Activated naive CD8-positive, alpha-beta T cell (primary cell): ENCODE measurements around the gene NAA25.

Source experiments
- H3K27ac Mint-ChIP-seq: one replicate; pipeline ENCODE4 v1.8.0; 2021; ENCODE audit warnings: mixed read lengths
- H3K27me3 Mint-ChIP-seq: one replicate; pipeline ENCODE4 v1.8.0; 2021; ENCODE audit warnings: mixed read lengths
- H3K36me3 Mint-ChIP-seq: one replicate; pipeline ENCODE4 v1.8.0; 2021; ENCODE audit warnings: mixed read lengths
- H3K4me1 Mint-ChIP-seq: one replicate; pipeline ENCODE4 v1.8.0; 2021; ENCODE audit warnings: low read depth, mixed read lengths
- H3K4me3 Mint-ChIP-seq: one replicate; pipeline ENCODE4 v1.8.0; 2021; ENCODE audit warnings: mild to moderate bottlenecking, mixed read lengths
- H3K9me3 Mint-ChIP-seq: one replicate; pipeline ENCODE4 v1.8.0; 2021; ENCODE audit warnings: low read depth, mixed read lengths

Gene NAA25

GRCh38 chr12:112108202-112109079 is at the start of gene NAA25:
Gene NAA25 (minus strand): TSS chr12:112108783. CDS start chr12:112108773, 10 bp downstream.
- no peaks in the 10 kb centered on the region for H3K27me3 Mint-ChIP-seq
- peak within 1 kb of the TSS; percentile 100 for H3K27ac Mint-ChIP-seq
- H3K36me3 Mint-ChIP-seq: peaks cover 13% of the 10 kb centered on the region
- H3K4me1 Mint-ChIP-seq: peaks cover 50% of the 10 kb centered on the region
- peak within 1 kb of the TSS; percentile 98 for H3K4me3 Mint-ChIP-seq
- H3K9me3 Mint-ChIP-seq: no peaks in the 10 kb centered on the region

GRCh38 chr12:112153893-112154219 is 45.3 kb upstream of the NAA25 start:
- no peak overlapping the region for H3K4me3 Mint-ChIP-seq
- no peaks in the 10 kb centered on the region for H3K27me3 Mint-ChIP-seq
- peaks cover 20% of the 10 kb centered on the region for H3K4me1 Mint-ChIP-seq
- H3K27ac Mint-ChIP-seq: no peak overlapping the region
- H3K36me3 Mint-ChIP-seq: peaks cover 54% of the 10 kb centered on the region
- H3K9me3 Mint-ChIP-seq: peaks cover 16% of the 10 kb centered on the region

DNA sequence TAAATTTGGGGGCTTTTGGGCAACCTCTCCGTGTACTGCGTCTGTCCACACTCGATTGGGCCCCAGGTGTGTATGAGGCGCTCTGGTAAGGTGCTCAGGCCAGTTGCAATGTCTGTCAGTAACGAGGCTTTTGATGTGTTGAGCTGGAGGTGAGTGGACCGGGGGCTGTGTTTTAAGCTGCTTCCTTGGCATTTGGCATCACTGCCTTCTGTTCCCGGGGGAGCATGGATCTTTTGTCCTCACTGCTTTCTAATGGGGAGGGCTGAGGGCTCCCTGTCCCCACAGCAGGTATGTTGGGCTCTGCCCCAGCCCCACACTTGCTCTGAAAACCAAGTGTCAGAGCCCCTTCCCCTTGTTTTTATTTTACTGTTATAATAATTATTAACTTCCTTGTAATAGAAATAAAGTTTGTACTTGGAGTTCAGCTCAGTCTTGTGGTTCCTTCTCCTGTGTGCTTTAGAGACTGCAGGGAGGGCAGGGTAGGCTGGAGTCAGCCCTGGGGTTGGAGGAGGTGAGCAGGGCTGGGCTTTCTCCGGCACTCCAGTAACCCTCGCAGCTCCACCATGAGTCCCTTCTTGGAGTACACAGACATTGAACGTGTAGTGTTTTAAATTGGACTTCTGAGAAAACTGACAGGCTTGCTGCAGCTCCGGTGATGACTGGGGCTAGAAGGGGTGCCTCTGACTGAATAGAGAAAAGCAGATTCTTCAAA is 44.8 kb upstream of the NAA25 start:
- Mint-ChIP-seq H3K27me3 (no peaks in the 10 kb centered on the region), H3K4me1 (peaks cover 14% of the 10 kb centered on the region), H3K36me3 (peaks cover 51% of the 10 kb centered on the region), H3K4me3 (no peak overlapping the region), H3K9me3 (peaks cover 15% of the 10 kb centered on the region), H3K27ac (no peak overlapping the region)

GRCh38 chr12:112151766-112152541 is 43.4 kb upstream of the NAA25 start:
- Mint-ChIP-seq H3K4me3 (no peak overlapping the region), H3K27me3 (no peaks in the 10 kb centered on the region), H3K9me3 (peaks cover 8% of the 10 kb centered on the region), H3K27ac (peak overlapping the region; percentile 61), H3K4me1 (peaks cover 2% of the 10 kb centered on the region), H3K36me3 (peaks cover 38% of the 10 kb centered on the region)

- Mint-ChIP-seq H3K27me3 (no peaks in the 10 kb centered on the region), H3K4me3 (no peak overlapping the region), H3K4me1 (peaks cover 6% of the 10 kb centered on the region), H3K9me3 (no peaks in the 10 kb centered on the region), H3K36me3 (peaks cover 19% of the 10 kb centered on the region), H3K27ac (no peak overlapping the region)
Measured at GRCh38 chr12:112149596-112149995, 41.0 kb upstream of the NAA25 start.

- Mint-ChIP-seq H3K4me3 (no peak overlapping the region), H3K27ac (peak overlapping the region; percentile 22), H3K27me3 (no peaks in the 10 kb centered on the region)
Measured at GRCh38 chr12:112148031-112148513, 39.5 kb upstream of the NAA25 start.

GRCh38 chr12:112146123-112146522 is 37.5 kb upstream of the NAA25 start:
- no peaks in the 10 kb centered on the region for H3K27me3 Mint-ChIP-seq
- no peaks in the 10 kb centered on the region for H3K9me3 Mint-ChIP-seq
- H3K36me3 Mint-ChIP-seq: no peaks in the 10 kb centered on the region
- H3K27ac Mint-ChIP-seq: no peak overlapping the region
- no peak overlapping the region for H3K4me3 Mint-ChIP-seq
- peaks cover 6% of the 10 kb centered on the region for H3K4me1 Mint-ChIP-seq

More at GRCh38 chr12:112148031-112148513, 39.5 kb upstream of the NAA25 start:
- Mint-ChIP-seq H3K4me1 (peaks cover 6% of the 10 kb centered on the region), H3K36me3 (peaks cover 11% of the 10 kb centered on the region), H3K9me3 (no peaks in the 10 kb centered on the region)

- peaks cover 4% of the 10 kb centered on the region for H3K4me1 Mint-ChIP-seq
- H3K27ac Mint-ChIP-seq: no peak overlapping the region
- H3K4me3 Mint-ChIP-seq: no peak overlapping the region
- no peaks in the 10 kb centered on the region for H3K27me3 Mint-ChIP-seq
- H3K9me3 Mint-ChIP-seq: no peaks in the 10 kb centered on the region
- H3K36me3 Mint-ChIP-seq: no peaks in the 10 kb centered on the region
Measured at GRCh38 chr12:112140728-112141127, 32.1 kb upstream of the NAA25 start.

- Mint-ChIP-seq H3K4me3 (no peak overlapping the region), H3K4me1 (peaks cover 33% of the 10 kb centered on the region), H3K9me3 (no peaks in the 10 kb centered on the region), H3K36me3 (peaks cover 2% of the 10 kb centered on the region), H3K27me3 (no peaks in the 10 kb centered on the region), H3K27ac (peak overlapping the region; percentile 46)
Measured at GRCh38 chr12:112134731-112135130, 26.1 kb upstream of the NAA25 start.

- peak overlapping the region; percentile 94 for H3K27ac Mint-ChIP-seq
Measured at GRCh38 chr12:112133418-112133817, 24.8 kb upstream of the NAA25 start.

GRCh38 chr12:112131686-112132085 is 23.1 kb upstream of the NAA25 start:
- Mint-ChIP-seq H3K4me3 (peak overlapping the region; percentile 79), H3K4me1 (peaks cover 56% of the 10 kb centered on the region), H3K27me3 (no peaks in the 10 kb centered on the region), H3K9me3 (no peaks in the 10 kb centered on the region), H3K27ac (peak overlapping the region; percentile 94), H3K36me3 (peaks cover 6% of the 10 kb centered on the region)

More at GRCh38 chr12:112133418-112133817, 24.8 kb upstream of the NAA25 start:
- H3K4me3 Mint-ChIP-seq: no peak overlapping the region
- peaks cover 2% of the 10 kb centered on the region for H3K36me3 Mint-ChIP-seq
- no peaks in the 10 kb centered on the region for H3K27me3 Mint-ChIP-seq
- H3K4me1 Mint-ChIP-seq: peaks cover 43% of the 10 kb centered on the region
- no peaks in the 10 kb centered on the region for H3K9me3 Mint-ChIP-seq

DNA sequence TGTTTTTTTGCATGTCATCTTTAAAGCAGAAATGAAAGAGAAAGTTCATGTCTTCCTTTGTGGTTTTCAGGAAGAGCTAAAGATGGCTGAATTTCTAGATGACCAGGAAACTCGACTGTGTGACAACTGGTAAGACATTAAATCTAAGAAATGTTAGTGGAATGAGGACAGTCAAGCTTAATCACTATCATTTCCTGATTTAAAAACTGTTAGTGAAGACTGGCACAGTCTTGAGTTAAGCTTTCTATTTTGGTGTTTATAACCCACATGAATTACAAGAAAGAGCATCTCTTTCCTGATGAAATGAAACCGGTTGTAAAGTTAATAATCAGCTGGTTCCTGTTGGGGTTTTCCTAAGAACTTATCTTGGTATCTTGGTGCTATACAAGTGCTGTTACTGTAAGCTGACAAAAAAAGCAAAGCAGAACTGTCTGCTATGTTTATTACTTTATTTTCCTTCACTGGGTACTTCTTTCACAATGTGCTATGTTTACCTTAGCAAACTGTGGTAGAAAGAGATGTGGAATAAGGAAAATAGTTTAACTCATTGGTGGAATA is 21.9 kb upstream of the NAA25 start:
- peaks cover 6% of the 10 kb centered on the region for H3K36me3 Mint-ChIP-seq
- H3K27ac Mint-ChIP-seq: peak overlapping the region; percentile 94
- no peaks in the 10 kb centered on the region for H3K27me3 Mint-ChIP-seq
- peaks cover 61% of the 10 kb centered on the region for H3K4me1 Mint-ChIP-seq
- peak overlapping the region; percentile 79 for H3K4me3 Mint-ChIP-seq
- H3K9me3 Mint-ChIP-seq: no peaks in the 10 kb centered on the region

DNA sequence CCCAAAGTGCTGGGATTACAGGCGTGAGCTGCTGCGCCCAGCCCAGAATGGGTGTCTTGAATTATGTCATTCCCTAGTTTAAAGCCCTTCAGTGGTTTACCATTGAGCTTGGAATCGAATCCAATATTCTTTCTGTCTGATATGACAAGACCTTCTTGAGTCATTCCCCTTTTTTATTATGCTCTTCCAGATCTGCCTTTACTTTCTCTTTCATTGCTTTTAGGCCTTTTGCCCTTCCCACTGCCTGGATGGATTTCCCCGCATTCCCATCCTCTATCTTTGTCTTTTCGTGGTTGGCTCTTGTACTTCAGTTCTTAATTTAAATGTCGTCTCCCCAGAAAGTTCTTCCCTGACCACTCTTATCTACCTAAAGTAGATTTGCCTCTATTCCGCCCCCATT is 18.3 kb upstream of the NAA25 start:
- Mint-ChIP-seq H3K27ac (peak overlapping the region; percentile 96), H3K9me3 (no peaks in the 10 kb centered on the region), H3K36me3 (peaks cover 4% of the 10 kb centered on the region), H3K4me1 (peaks cover 51% of the 10 kb centered on the region), H3K4me3 (peak overlapping the region; percentile 89), H3K27me3 (no peaks in the 10 kb centered on the region)

GRCh38 chr12:112126000-112126438 is 17.4 kb upstream of the NAA25 start:
- H3K4me1 Mint-ChIP-seq: peaks cover 42% of the 10 kb centered on the region

More at GRCh38 chr12:112126000-112126438, 17.4 kb upstream of the NAA25 start:
- Mint-ChIP-seq H3K4me3 (peak overlapping the region; percentile 89), H3K27ac (peak overlapping the region; percentile 96), H3K27me3 (no peaks in the 10 kb centered on the region), H3K9me3 (no peaks in the 10 kb centered on the region), H3K36me3 (peaks cover 4% of the 10 kb centered on the region)
